OCI-LY7 (cell line): ENCODE measurements around the gene ADAM22. TPM values are rescaled to one million over a fixed set of nuclear protein-coding genes. Genes with fewer than 3 reads are reported as not detected.

Experiments
- BruUV-seq: library from RNA; stranded (reverse); fragments of 400-500 nt; replicated peaks from 2 replicates; lab custom pipeline; 2021; lab: Mats Ljungman, UMichigan
- CTCF ChIA-PET: fragments of 300-600 bp; sonication (Branson Sonifier 250); formaldehyde crosslinking; loops from one replicate; lab custom pipeline; 2022; ENCODE audit warnings: antibody characterized with exemption; ENCODE audit not compliant: unreplicated experiment; lab: Charles Lee
- POLR2A ChIA-PET: fragments of 300-600 bp; sonication (Branson Sonifier 250); formaldehyde crosslinking; loops from one replicate; lab custom pipeline; 2022; ENCODE audit warnings: antibody characterized with exemption; lab: Charles Lee
- DNase-seq: peaks from one replicate; pipeline ENCODE4 v3.0.0-alpha.2; 2015; ENCODE audit warnings: low spot score
- H2AFZ ChIP-seq: fragments of 200-600 bp; sonication (generic), shearing (Covaris generic); 2 replicates; pipeline ENCODE4 v1.6.1; 2014; ENCODE audit warnings: mild to moderate bottlenecking, antibody characterized with exemption, low read length, moderate library complexity
- H3K27ac ChIP-seq: fragments of 200-600 bp; sonication (generic); 2 replicates; pipeline ENCODE4 v1.5.1; 2014; ENCODE audit warnings: mixed run types, low read depth, mild to moderate bottlenecking, moderate library complexity, low read length, inconsistent platforms; ENCODE audit not compliant: poor library complexity, severe bottlenecking
- H3K36me3 ChIP-seq: fragments of 200-600 bp; sonication (generic); 2 replicates; pipeline ENCODE4 v1.6.1; 2014; ENCODE audit warnings: mild to moderate bottlenecking, antibody characterized with exemption, low read length, moderate library complexity, mixed read lengths; ENCODE audit not compliant: insufficient read depth
- H3K4me1 ChIP-seq: fragments of 200-600 bp; sonication (generic); 2 replicates; pipeline ENCODE4 v1.5.1; 2014; ENCODE audit warnings: mild to moderate bottlenecking, low read length; ENCODE audit not compliant: insufficient read depth, poor library complexity, severe bottlenecking
- H3K4me2 ChIP-seq: fragments of 200-600 bp; sonication (generic); 2 replicates; pipeline ENCODE4 v1.6.1; 2014; ENCODE audit warnings: mild to moderate bottlenecking, low read length
- H3K4me3 ChIP-seq: fragments of 200-600 bp; sonication (generic); 2 replicates; pipeline ENCODE4 v1.5.1; 2014; ENCODE audit warnings: mild to moderate bottlenecking, low read depth, low read length; ENCODE audit not compliant: poor library complexity, severe bottlenecking
- H3K79me2 ChIP-seq: fragments of 200-600 bp; sonication (generic); 2 replicates; pipeline ENCODE4 v1.6.1; 2016; ENCODE audit warnings: low read depth, mild to moderate bottlenecking, low read length, moderate library complexity, mixed read lengths; ENCODE audit not compliant: insufficient read depth
- H3K9me2 ChIP-seq: fragments of 200-600 bp; sonication (generic); 2 replicates; pipeline ENCODE4 v1.6.1; 2016; ENCODE audit warnings: mild to moderate bottlenecking, low read length, mixed read lengths; ENCODE audit not compliant: insufficient read depth
- H3K9me3 ChIP-seq: fragments of 200-600 bp; sonication (generic); 2 replicates; pipeline ENCODE4 v1.6.1; 2014; ENCODE audit warnings: mild to moderate bottlenecking, mixed run types, low read length, mixed read lengths
- H4K20me1 ChIP-seq: fragments of 200-600 bp; sonication (generic); 2 replicates; pipeline ENCODE4 v1.6.1; 2014; ENCODE audit warnings: mild to moderate bottlenecking, antibody characterized with exemption, low read length, moderate library complexity, mixed read lengths; ENCODE audit not compliant: insufficient read depth
- CTCF ChIP-seq: fragments of 200-600 bp; sonication (generic); conservative IDR thresholded peaks from 2 replicates; pipeline ENCODE4 v1.5.1; 2014; ENCODE audit warnings: mild to moderate bottlenecking, antibody characterized with exemption, low read length, moderate library complexity, mixed read lengths
- EZH2phosphoT487 ChIP-seq: fragments of 200-600 bp; sonication (generic); IDR thresholded peaks from 2 replicates; pipeline ENCODE4 v1.6.1; 2018; ENCODE audit warnings: low read depth, borderline replicate concordance, mild to moderate bottlenecking, mixed run types, antibody characterized with exemption, low read length, moderate library complexity, mixed read lengths
- intact Hi-C: fragments of 100-400 bp; cut with micrococcal nuclease; formaldehyde crosslinking; loops from one replicate; pipeline ENCODE4 v1.10.0; 2022; ENCODE audit not compliant: unreplicated experiment
- total RNA-seq, 2 experiments: library from RNA; depleted of rRNA in 1 of 2; stranded (reverse); fragments of >200 nt in 1 of 2; shearing (Covaris generic) in 1 of 2; gene quantifications; 2 replicates each; pipeline ENCODE4 v1.2.3, GENCODE V29; 2014 to 2022

The ADAM22 gene
- total RNA-seq, 2 experiments from 2014 or later, result 12.0 to 13.6 TPM

GRCh38 chr7:87959336-87959735, 25.3 kb downstream of the ADAM22 start:
- DNase-seq, result no peak
- no peak overlapping the region for H2AFZ ChIP-seq
- CTCF ChIA-PET, result interaction anchor here (0.9 kb wide), 1 partner anchor 25 kb away, joined by 3 read pairs; the partner anchor contains the start of gene ADAM22
- H4K20me1 ChIP-seq, result no peaks in the 10 kb centered on the region; the same call in 1 of the 2 replicates
- POLR2A ChIA-PET, result interaction anchor here (0.6 to 1.0 kb wide), 5 partner anchors 15 to 1107 kb away, joined by 3 to 6 read pairs (median 3); no protein-coding TSS in a partner anchor
- H3K36me3 ChIP-seq, result no peaks in the 10 kb centered on the region
- intact Hi-C loops, result no loop called here
- H3K4me3 ChIP-seq, result no peak overlapping the region
- no peak overlapping the region for H3K27ac ChIP-seq
- H3K79me2 ChIP-seq, result peaks cover 4% of the 10 kb centered on the region; the same call in 1 of the 2 replicates
- no peak overlapping the region for H3K4me2 ChIP-seq
- no peaks in the 10 kb centered on the region for H3K9me3 ChIP-seq
- TF ChIP-seq CTCF, result no peak
- no peak for TF ChIP-seq EZH2phosphoT487
- peaks cover 4% of the 10 kb centered on the region for H3K4me1 ChIP-seq
- H3K9me2 ChIP-seq, result no peaks in the 10 kb centered on the region
- no TSS peak for BruUV-seq

- Histone ChIP-seq H4K20me1 (no peaks in the 10 kb centered on the region; the same call in 1 of the 2 replicates), H3K79me2 (peaks cover 4% of the 10 kb centered on the region; the same call in 1 of the 2 replicates), H3K9me3 (no peaks in the 10 kb centered on the region), H2AFZ (no peak overlapping the region), H3K36me3 (no peaks in the 10 kb centered on the region), H3K27ac (no peak overlapping the region), H3K9me2 (no peaks in the 10 kb centered on the region), H3K4me2 (no peak overlapping the region), H3K4me1 (peaks cover 4% of the 10 kb centered on the region), H3K4me3 (no peak overlapping the region)
- DNase-seq, result no peak
- ChIA-PET POLR2A (interaction anchor here (0.7 kb wide), 1 partner anchor 224 kb away, joined by 4 read pairs; no protein-coding TSS in a partner anchor), CTCF (interaction anchor here (1.0 kb wide), 1 partner anchor 26 kb away, joined by 4 read pairs; the partner anchor contains the start of gene ADAM22)
- no peak for TF ChIP-seq EZH2phosphoT487
- TF ChIP-seq CTCF, result no peak
- no TSS peak for BruUV-seq
- intact Hi-C loops, result no loop called here
These were observed 26.2 kb downstream of the ADAM22 start for GRCh38 chr7:87960239-87960638.

GRCh38 chr7:87961754-87962153, 27.7 kb downstream of the ADAM22 start:
- Histone ChIP-seq H3K36me3 (no peaks in the 10 kb centered on the region), H3K9me2 (no peaks in the 10 kb centered on the region), H3K79me2 (peaks cover 4% of the 10 kb centered on the region; the same call in 1 of the 2 replicates), H4K20me1 (no peaks in the 10 kb centered on the region; the same call in 1 of the 2 replicates), H3K4me1 (peaks cover 4% of the 10 kb centered on the region), H2AFZ (no peak overlapping the region), H3K9me3 (no peaks in the 10 kb centered on the region), H3K4me2 (no peak overlapping the region), H3K4me3 (no peak overlapping the region), H3K27ac (no peak overlapping the region)
- intact Hi-C loops, result no loop called here
- CTCF ChIA-PET, result no interaction called here
- TF ChIP-seq EZH2phosphoT487 (no peak), CTCF (no peak)
- no peak for DNase-seq
- POLR2A ChIA-PET, result no interaction called here
- BruUV-seq, result no TSS peak
